Putamen (tissue), 1 donor: ENCODE results near the gene HOXA6.
A peak's percentile ranks its signal among the peaks of the same experiment; 100 is the strongest.

Experiments
- DNase-seq: peaks from one replicate; pipeline ENCODE4 v3.0.0-alpha.2; 2016; ENCODE audit warnings: low spot score

HOXA6 gene

DNA sequence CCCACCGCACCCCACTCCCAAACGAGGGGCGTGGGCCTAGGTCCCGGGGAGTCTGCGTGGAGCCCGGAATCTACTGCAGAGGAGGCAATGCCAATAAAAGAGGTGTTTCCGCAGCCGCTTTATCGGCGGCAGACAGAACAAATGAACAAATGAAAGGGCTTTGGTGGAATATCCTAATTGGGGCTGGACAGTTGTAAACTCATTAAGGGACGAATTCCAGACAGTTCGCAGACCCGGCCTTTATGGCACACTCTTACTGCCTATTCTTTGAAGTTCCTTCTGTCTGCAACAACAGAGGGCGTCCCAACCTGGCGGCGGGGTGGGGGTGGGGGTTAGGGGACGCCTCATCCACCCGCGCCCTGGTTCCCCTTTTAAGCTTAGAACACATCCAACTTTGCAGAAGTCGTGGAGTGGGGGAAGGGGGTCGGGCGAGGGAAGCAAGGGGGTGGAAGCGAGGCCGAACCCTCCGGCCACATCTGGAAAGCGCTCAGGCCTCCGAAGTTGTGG lies 13.7 kb upstream of the HOXA6 start:
- DNase-seq: no peak

DNA sequence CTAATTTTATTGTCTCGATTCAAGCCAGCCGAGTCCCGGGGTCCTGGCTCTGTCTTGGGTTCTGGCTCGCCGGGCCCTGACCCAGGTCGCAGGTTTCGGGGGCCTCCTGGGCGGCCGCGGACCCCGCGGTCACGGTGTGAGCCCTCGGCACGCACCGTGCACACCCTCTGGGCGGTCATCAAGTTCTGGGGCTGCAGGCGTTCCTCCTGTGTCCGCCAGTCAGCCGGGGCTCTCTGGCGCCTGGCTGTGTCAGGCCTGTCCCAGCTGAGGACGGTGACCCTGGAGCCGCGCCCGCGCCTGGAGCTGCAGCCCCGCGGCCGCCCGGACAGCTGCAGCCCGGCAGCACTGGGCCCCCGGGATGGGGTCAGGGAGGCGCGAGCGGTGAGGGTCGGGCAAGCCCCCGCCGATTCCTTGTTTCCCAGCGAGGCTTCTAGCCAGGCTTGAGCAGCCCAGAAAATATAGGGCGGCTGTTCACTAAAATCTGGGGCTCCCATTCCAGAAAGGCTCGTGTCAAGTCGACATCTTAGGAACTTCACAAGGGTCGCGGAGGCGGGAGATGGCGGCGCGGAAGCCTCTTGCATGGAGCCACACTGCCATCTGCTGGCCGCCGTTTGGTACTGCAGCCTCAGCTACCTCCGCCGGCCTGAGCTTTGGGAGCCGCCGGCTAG lies 13.1 kb upstream of the HOXA6 start:
- DNase-seq: peak; percentile 71

DNA sequence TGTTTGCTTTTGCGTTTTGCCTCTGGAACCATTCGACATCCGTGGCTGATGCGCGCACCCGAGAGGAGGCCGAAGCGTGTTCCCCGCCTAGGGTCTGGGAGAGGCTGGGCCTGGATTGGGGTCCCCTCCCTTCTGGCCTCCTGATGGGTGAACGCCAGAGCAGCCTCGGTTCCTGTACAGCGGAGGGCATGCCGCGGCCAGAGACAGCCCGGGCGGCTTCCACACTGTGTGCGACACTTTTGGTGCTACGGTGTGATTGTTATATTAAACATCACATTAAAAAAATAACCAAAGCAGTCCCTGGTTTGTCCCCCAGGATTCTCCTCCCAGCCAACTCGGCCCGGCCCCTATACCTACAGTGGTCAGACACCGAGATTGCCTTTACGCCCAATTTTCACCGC lies 12.6 kb upstream of the HOXA6 start:
- no peak for DNase-seq

DNA sequence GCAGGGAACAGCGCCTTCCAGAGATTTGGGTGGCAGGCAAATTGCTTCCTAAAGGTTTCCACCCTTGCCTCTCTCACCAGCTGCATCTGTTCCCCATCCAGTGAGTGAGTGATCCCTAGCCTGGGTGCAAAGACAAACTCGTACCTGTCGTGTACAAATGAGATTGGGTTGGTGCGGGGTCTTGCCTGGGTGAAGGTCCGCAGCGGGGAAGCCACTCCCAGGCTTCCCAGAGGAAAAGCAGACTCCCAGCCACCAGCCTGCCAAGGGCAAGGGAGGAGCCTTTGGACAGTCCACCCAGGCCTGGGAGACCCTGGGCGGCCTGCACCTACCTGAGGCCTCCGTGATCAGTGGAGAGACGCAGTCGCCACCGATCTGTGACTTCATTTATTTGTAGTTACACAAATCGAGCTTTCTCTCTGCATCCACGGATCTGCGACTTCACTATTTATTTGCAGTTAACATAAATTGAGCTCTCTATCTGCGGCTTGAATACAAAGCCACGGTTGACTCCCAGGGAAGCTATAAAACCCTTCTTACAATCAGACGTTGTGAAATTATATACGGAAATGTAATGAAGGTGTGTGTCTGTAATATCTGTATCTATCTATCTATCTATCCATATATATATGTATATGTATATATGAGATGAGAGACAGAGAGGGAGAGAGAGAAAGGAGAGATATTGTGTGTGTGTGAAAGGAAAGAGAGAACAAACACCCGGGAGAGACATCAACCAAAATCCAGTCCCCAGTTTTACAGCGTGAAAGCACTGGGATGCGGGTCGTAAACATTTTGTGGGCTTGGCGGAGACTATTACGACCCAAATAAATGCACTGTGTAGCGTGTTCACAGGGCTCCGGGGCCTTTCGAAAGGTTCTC lies 11.9 kb upstream of the HOXA6 start:
- no peak for DNase-seq

DNA sequence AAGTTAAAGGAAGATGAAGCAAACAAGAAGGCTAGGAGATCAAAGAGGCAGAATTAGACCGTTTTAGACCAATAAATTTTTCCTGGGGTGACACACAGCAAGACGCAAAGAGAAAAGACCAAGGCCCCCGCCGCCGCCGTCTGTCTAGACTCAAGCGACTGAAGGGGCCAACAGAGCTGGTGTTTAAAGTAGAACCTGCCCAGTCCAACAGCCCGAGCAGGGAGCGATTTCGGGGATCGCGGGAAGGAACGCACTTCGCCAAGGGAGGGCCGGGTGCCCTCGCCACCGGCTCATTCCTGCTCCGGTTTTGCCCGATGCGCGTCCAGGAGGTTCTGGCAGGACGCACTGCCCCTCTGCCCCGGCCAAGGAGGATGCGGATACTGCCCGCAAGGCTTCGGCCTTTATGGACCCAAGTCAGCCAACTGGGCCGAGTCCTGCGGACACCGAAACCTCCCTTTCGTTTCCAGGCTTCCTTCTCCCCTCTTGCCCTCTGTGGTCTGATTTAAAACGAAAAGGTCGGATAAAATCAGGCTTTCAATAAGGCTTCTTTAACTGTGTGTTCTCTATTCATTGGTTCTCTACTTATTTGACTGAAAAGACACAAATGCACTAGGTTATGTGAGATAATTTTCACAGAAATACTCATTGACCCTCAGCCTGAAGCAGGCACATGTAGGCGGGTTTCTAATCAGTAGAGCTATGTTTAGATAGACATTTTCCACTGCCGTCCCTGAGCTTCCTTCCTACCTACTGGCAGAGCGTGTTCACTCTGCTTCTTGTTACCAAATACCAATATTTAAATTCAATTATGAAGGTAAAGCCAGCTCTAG lies 11.1 kb upstream of the HOXA6 start:
- DNase-seq: no peak

DNA sequence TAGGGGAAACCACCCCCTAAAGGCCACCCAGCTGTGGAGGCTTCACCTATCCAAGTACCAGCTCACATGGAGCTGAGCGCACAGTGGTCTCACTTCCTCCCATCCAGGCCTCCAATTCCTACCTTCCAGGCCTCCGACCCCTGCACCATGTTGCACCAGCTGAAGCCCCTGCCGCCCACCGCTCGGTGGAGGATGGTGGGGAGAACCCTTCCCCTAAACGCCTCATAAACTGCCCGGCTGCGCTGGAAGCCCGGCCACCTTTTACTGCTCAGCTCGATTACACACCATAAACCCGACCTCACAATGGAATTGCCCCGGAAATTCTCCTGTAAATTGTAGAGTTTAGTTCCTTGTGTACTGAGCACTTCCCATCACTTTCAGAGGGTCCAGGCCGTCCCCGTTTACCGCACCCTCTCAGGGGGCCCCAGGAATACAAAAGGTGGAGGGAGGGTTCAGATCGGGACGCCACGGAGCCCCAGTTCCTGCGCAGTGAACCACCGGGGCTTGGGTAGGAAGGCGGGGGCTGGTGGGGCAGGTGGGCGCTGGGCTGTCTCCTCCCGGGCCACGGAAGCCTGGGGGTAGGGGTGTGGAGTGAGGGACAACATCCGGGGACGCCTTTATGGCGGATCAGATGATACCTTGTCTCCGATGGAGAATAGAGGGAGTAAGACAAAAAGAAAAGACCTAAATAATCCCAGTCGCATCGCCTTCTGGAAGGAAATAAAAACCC lies 10.3 kb upstream of the HOXA6 start:
- DNase-seq: no peak

DNA sequence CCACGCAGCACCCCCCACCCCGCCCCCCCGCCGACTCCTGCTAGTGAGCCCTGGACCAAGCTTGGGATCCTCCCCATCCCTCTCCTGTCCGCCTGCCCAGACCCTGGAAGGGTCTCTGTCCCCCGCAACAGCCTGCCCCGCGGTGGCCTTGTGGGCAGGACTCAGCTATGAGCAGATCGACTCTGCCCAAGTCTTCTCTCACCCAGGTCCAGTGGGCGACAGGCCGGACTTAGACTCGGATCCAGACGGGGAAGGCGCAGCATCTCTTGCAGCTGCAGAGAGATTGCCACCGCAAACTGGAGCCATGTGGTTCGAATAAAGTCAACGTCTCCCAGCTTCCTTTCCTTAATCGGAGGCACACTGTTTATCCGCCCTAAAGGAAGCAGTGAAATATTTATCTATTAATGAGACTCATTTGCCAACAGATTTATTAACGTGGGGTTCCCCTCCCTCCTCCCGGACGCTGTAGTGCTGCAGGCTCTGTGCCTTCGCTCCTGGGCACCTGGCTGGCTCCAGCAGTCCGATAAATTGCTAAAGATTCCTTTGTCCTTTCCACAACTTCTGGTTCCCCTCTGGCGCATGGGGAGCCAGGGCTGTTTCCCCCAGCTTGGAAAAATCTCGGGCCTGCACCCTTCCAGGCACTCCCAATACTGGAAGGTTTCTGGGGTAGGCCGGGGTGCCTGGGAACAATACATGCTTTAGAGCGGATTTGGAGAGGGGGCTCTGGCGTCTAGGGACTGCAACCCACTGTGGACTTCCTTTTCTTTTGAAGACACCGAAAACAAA lies 9.5 kb upstream of the HOXA6 start:
- no peak for DNase-seq

DNA sequence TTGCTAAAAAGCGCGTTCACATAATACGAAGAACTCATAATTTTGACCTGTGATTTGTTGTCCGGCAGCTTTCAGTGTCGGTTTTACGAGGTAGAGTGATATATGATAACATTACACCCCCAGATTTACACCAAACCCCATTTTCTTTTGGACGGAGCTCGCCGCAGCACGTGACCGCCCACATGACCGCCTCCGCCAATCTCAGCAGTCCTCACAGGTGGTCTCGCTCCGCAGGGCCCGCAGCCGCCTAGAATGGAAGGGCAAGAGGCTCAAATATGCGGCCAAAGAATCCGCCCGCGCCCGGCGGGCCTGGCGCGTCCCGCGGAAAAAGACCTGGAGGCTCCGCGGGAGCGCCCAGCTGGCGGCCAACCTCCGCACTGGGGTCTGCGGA lies 8.9 kb upstream of the HOXA6 start, which contains the start of gene HOXA7:
Gene HOXA7, minus strand, starts transcription at position 168 of the 391 bp plus-strand sequence. Its CDS starts 130 bp downstream, at position 38.
- DNase-seq: no peak

DNA sequence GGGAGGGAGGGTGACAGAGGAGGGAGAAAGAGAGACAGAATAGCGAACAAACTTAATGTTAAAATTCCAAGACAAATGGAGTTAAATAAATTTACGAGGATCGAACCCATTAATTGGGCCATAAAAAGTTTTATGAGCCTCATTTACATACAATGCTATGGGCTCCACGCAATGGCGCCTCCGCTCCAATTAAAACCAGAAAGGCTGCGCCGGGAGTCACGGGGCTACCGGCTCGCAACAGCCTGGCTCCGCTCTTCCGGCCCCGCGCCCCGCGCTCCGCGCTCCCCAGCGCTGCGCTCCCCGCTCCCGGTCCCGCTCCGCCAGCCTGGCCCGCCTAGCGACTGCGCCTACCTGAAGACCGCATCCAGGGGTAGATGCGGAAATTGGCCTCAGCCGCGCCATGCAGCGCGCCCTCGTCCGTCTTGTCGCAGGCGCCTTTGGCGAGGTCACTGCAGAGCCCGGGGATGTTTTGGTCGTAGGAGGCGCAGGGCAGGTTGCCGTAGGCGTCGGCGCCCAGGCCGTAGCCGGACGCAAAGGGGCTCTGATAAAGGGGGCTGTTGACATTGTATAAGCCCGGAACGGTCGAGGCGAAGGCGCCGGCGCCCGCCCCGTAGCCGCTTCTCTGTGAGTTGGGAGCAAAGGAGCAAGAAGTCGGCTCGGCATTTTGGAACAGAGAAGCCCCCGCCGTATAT lies 8.4 kb upstream of the HOXA6 start:
- no peak for DNase-seq

DNA sequence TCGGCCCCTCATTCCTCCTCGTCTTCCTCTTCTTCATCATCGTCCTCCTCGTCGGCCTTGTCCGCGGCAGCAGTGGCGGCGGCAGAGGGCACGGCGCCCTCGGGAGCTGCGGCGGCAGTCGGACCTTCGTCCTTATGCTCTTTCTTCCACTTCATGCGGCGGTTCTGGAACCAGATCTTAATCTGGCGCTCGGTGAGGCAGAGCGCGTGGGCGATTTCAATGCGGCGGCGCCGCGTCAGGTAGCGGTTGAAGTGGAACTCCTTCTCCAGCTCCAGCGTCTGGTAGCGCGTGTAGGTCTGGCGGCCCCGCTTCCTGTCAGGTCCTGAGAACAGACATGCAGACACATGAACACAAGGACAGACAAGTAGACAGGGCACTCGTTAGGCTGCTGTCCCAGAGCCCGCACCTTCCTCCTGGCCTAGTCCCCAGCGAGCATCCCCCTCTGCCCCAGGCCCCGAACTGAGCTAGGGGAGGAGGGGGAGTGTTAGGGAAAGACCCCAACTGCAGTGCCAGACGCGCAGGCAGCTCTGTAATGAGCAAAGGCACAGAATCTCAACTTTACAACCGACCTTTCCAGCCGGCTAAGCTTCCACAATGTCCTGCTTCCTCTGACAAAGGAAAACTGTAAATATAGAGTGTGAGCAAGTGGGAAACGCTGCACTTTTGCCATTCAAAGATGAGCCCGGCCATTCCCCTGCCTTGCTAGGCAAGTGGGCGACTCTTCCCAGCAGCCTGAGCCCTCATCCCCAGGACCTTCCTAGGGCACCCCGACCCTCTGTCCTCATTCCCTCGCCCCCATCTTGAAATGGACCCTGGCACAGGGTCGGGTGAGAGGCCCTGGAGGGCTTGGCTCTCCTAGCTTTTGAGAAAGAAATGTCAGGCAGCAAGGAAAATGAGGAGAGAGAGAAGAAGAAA lies 7.6 kb upstream of the HOXA6 start:
- DNase-seq: no peak

DNA sequence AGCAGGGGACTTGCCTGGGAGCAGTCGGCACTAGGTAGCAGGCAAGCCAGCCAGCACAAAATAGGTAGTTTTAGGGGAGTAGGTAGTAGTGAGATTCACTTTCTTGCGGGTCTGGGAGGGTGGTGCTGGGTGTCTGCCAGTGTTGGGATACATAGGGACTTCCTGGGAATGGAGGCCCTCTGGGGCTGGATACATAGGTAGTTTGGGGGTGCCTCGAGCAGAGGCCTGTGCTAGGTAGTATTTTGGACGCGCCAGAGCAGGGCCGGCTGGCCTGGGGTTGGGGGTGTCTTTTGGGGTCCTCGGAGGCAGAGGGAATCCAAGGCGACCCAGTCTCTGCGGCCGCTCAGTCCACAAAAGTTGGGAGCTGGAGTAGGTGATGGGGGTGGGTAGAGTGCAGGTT lies 6.8 kb upstream of the HOXA6 start:
- no peak for DNase-seq

DNA sequence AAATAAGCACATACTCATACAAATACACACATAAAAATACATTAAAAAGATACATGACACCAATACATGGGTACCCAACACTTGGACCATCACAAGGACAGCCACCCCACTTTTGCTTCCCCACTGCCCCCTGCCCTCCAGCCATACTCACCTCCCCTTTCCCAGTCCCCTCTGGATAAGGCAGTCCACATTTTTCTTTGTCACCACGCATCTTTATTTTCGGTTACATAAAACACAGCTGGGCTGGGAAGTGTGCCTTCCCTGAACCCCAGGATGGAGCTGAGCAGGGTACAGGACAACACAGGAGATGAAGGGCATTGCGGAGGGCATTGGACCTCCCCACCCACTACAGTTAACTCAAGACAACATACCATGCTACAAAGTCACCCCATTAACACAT lies 6.0 kb upstream of the HOXA6 start:
- no peak for DNase-seq

DNA sequence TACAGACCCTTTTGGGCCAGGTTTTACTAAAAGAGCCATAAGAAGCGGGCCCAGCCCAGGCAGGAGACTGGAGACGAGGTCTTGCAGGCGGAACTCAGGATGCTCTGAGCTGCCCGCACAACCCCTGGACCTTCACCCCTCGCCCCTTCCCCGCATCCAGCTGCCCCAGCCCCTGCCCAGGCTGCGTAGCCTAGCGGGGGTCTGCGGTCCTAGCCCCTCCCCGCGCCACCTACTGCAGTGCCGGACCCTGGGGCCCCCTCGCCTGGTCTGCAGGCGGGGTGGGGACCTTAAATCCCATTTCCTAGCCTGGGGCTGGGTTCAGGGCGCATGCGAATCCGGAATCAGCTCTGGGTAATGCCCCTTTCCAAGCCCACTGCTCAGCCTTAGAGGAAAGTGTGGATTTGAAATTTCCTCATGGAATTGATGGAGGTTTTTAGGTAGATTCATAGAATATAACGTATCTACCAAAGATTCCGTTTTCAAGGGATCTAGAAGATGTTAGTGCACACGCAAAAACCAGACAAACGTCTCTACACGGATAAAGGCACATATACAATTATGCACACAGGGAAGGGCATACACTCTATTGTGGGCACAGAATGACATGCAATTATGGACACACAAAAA lies 5.4 kb upstream of the HOXA6 start:
- no peak for DNase-seq

DNA sequence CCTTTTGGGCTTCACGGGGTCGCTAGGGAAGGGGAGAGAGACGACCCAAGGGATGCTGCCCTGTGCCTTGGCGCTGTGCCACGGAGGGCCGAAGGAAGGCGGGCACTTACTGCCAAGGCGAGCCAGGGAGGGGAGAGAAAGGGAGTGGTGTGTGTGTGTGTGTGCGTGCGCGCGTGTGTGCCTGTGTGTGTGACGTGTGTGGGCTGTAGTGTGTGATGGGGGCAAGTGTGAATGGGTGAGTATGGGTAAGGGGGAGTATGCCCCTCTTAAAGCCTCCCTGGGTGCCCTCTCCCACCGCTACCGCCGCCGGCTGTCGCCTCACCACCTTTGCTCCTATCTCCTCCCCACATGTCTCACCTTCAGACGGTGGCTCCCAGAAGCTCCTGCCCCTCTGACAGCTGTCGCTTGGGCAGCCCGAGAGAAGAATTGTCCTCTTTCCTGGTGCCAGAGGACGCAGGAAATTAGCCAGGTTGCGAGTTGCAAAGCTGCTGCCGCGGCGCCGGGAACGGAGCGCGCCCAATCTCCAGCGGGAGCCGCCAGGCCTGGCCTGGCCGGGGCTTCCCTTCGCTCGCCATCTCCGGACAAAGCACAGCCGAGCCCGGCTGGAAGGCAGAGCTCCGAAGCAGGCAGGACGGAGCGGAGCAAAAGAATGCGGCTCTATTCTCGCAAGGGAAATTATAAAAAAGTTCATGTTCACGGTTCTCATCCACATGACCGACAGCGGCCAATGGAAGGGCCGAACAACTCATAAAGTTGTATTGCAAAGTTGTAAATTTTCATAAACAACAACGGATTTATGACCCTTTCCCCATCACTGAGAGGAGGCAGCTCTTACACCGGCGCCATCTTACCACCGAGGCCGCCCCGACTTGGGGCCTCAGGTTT lies 4.6 kb upstream of the HOXA6 start, which contains the start of gene HOXA3:
Gene HOXA3, minus strand, starts transcription at position 653 of the 885 bp plus-strand sequence. CDS start 41,943 bp downstream, outside the sequence.
- DNase-seq: no peak

DNA sequence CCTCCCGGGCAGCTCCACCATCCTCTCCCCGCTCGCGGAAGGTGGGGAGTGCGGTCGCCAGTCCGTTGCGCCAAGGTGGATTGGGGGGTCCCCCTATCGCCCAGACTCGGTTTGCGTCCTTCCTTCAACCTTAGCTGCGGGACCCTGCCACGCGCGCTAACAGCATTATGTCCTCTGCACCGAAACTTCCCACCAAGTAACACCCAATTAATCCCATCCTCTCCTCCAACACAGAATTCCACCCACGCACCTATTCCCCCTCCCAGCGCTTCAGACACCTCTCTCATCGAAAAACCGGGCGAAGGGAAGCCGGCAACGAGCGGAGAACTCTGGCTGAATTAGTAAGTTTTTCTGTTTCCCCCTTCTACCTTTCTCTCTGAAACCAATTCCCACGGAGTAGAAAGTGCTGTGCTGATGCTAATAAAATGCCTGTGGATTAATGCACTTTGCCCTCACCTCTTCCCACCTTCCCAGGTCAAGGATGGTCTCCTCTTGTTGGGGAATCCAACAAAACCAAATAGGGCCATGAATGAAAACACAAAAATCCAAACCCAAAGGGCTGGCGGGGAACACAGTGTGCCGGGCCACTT lies 3.9 kb upstream of the HOXA6 start:
- DNase-seq: no peak

DNA sequence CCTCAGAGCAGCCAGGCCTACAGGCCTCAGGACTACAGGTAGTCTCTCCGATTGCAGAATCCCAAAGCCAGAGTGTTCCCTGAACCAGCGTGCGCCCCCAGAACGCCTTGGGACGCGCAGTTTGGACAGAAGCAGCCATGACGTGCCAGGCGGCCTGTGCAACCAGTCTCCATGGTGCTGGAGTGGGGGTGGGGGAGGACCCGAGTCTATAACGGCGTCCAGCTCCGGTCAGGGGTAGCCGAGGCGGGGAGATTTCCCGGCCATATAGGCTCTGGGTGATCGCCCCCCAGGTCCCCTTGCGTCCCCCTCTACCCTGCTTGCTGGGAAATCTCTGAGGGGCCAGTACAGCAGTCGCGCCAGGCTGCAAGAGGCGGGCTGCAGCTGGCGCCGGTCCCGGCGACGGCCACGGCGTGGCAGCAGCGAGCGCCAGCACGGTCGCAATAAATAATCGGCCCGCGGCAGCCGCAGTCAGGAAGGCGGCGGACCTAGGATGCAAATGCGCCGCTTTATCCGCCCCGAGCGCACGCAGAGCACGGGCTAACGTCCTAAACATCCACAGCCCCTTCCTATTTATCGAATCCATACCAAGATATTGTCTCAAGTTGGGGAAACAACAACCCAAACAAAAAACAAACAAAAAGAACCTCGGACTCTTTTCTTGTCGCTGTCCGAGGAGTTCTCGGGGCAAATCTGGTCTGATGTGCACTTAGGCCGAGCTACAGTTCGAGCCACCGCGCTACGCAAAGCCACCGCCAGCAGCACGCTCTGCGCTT lies 3.2 kb upstream of the HOXA6 start:
- DNase-seq: peak; percentile 16
